H9 (cell line): ENCODE data around the gene SLC25A20. TPM values are rescaled to one million over a fixed set of nuclear protein-coding genes. Genes with fewer than 3 reads are reported as not detected.

Experiments
- DNase-seq: peaks from one replicate; pipeline ENCODE4 v3.0.0-alpha.2; 2017
- H2AFZ ChIP-seq: one replicate; pipeline ENCODE4 v1.6.1; 2013; ENCODE audit warnings: mild to moderate bottlenecking, low read length, control low read depth, moderate library complexity
- H2AK5ac ChIP-seq: 2 replicates; pipeline ENCODE4 v1.6.1; 2013; ENCODE audit warnings: low read length, control low read depth, mixed read lengths; ENCODE audit not compliant: insufficient read length
- H2BK120ac ChIP-seq: one replicate; pipeline ENCODE4 v1.6.1; 2013; ENCODE audit warnings: low read depth, mild to moderate bottlenecking, low read length, control low read depth, inconsistent platforms; ENCODE audit not compliant: poor library complexity, severe bottlenecking
- H2BK12ac ChIP-seq: 2 replicates; pipeline ENCODE4 v1.6.1; 2013; ENCODE audit warnings: low read length, control low read depth, mixed read lengths, low read depth; ENCODE audit not compliant: insufficient read length
- H2BK15ac ChIP-seq: 2 replicates; pipeline ENCODE4 v1.6.1; 2013; ENCODE audit warnings: low read depth, low read length, control low read depth
- H2BK20ac ChIP-seq: one replicate; pipeline ENCODE4 v1.6.1; 2013; ENCODE audit warnings: low read depth, mild to moderate bottlenecking, low read length, control low read depth, inconsistent platforms; ENCODE audit not compliant: poor library complexity, severe bottlenecking
- H2BK5ac ChIP-seq: 2 replicates; pipeline ENCODE4 v1.6.1; 2013; ENCODE audit warnings: low read length, control low read depth, mixed read lengths; ENCODE audit not compliant: insufficient read length
- H3K14ac ChIP-seq: 2 replicates; pipeline ENCODE4 v1.6.1; 2013; ENCODE audit warnings: low read length, control low read depth; ENCODE audit not compliant: insufficient read depth
- H3K18ac ChIP-seq: 2 replicates; pipeline ENCODE4 v1.6.1; 2013; ENCODE audit warnings: low read depth, mild to moderate bottlenecking, mixed read lengths, low read length, control low read depth; ENCODE audit not compliant: insufficient read length
- H3K23ac ChIP-seq: 2 replicates; pipeline ENCODE4 v1.6.1; 2013; ENCODE audit warnings: low read length, control low read depth, mixed read lengths, low read depth; ENCODE audit not compliant: insufficient read length
- H3K23me2 ChIP-seq: 2 replicates; pipeline ENCODE4 v1.6.1; 2013; ENCODE audit warnings: low read depth, mild to moderate bottlenecking, mixed read lengths, low read length, control low read depth; ENCODE audit not compliant: insufficient read length, poor library complexity, severe bottlenecking
- H3K27ac ChIP-seq: 2 replicates; pipeline ENCODE4 v1.5.1; 2013; ENCODE audit warnings: low read length, control low read depth, mixed read lengths, low read depth; ENCODE audit not compliant: insufficient read length
- H3K27me3 ChIP-seq: 2 replicates; pipeline ENCODE4 v1.6.1; 2013; ENCODE audit warnings: low read length, control low read depth, inconsistent platforms; ENCODE audit not compliant: insufficient read depth
- H3K4ac ChIP-seq: 2 replicates; pipeline ENCODE4 v1.6.1; 2013; ENCODE audit warnings: low read depth, mild to moderate bottlenecking, control low read depth, inconsistent platforms, low read length, moderate library complexity
- H3K4me1 ChIP-seq: 2 replicates; pipeline ENCODE4 v1.6.1; 2013; ENCODE audit warnings: low read length, control low read depth, inconsistent platforms; ENCODE audit not compliant: insufficient read depth
- H3K4me2 ChIP-seq: 2 replicates; pipeline ENCODE4 v1.6.1; 2013; ENCODE audit warnings: low read length, control low read depth, mixed read lengths; ENCODE audit not compliant: insufficient read length, insufficient read depth
- H3K56ac ChIP-seq: 2 replicates; pipeline ENCODE4 v1.6.1; 2013; ENCODE audit warnings: low read depth, mild to moderate bottlenecking, mixed read lengths, low read length, control low read depth; ENCODE audit not compliant: insufficient read length
- H3K79me1 ChIP-seq: 2 replicates; pipeline ENCODE4 v1.6.1; 2013; ENCODE audit warnings: low read depth, mild to moderate bottlenecking, moderate library complexity, low read length, control low read depth, inconsistent platforms; ENCODE audit not compliant: insufficient read depth, poor library complexity, severe bottlenecking
- H3K79me2 ChIP-seq: 2 replicates; pipeline ENCODE4 v1.6.1; 2013; ENCODE audit warnings: low read length, control low read depth, inconsistent platforms; ENCODE audit not compliant: insufficient read depth
- H3K9ac ChIP-seq: 2 replicates; pipeline ENCODE4 v1.6.1; 2013; ENCODE audit warnings: low read length, control low read depth, mixed read lengths; ENCODE audit not compliant: insufficient read length; ENCODE audit errors: extremely low read depth
- H3K9me3 ChIP-seq: one replicate; pipeline ENCODE4 v1.6.1; 2013; ENCODE audit warnings: low read depth, low read length, inconsistent platforms; ENCODE audit not compliant: control insufficient read depth
- H3T11ph ChIP-seq: one replicate; pipeline ENCODE4 v1.6.1; 2013; ENCODE audit warnings: mild to moderate bottlenecking, low read length, control low read depth, inconsistent platforms
- H4K20me1 ChIP-seq: one replicate; pipeline ENCODE4 v1.6.1; 2013; ENCODE audit not compliant: control insufficient read depth, insufficient read length, insufficient read depth
- H4K5ac ChIP-seq: 2 replicates; pipeline ENCODE4 v1.6.1; 2013; ENCODE audit warnings: low read depth, mild to moderate bottlenecking, mixed read lengths, low read length, control low read depth; ENCODE audit not compliant: insufficient read length
- H4K8ac ChIP-seq: replicated peaks from 2 replicates; pipeline ENCODE4 v1.6.1; 2013; ENCODE audit warnings: low read length, control low read depth, mixed read lengths, low read depth; ENCODE audit not compliant: insufficient read length
- H4K91ac ChIP-seq: 2 replicates; pipeline ENCODE4 v1.6.1; 2013; ENCODE audit warnings: low read depth, mild to moderate bottlenecking, moderate library complexity, mixed read lengths, low read length, control low read depth; ENCODE audit not compliant: insufficient read length
- H3K27ac Mint-ChIP-seq, 3 experiments: 2 replicates in 2 of 3; 3 replicates in 1 of 3; pipeline ENCODE4 v1.8.0; 2020 to 2021; ENCODE audit warnings: mixed read lengths in 3 of 3, mild to moderate bottlenecking in 1 of 3, moderate library complexity in 1 of 3
- H3K27me3 Mint-ChIP-seq: 2 replicates; pipeline ENCODE4 v1.8.0; 2021; ENCODE audit warnings: low read depth, mild to moderate bottlenecking, moderate library complexity, mixed read lengths
- H3K36me3 Mint-ChIP-seq, 3 experiments: 2 replicates in 2 of 3; 3 replicates in 1 of 3; pipeline ENCODE4 v1.8.0; 2020 to 2021; ENCODE audit warnings: low read depth in 3 of 3, mixed read lengths in 3 of 3; ENCODE audit not compliant: insufficient read depth in 1 of 3
- H3K4me1 Mint-ChIP-seq, 2 experiments: 2 replicates each; pipeline ENCODE4 v1.8.0; 2020; ENCODE audit warnings: mixed read lengths in 2 of 2
- H3K4me3 Mint-ChIP-seq, 2 experiments: 2 replicates in 1 of 2; 3 replicates in 1 of 2; pipeline ENCODE4 v1.8.0; 2020 to 2021; ENCODE audit warnings: mild to moderate bottlenecking in 2 of 2, mixed read lengths in 2 of 2, moderate library complexity in 1 of 2
- H3K9me3 Mint-ChIP-seq, 2 experiments: 2 replicates in 1 of 2; 3 replicates in 1 of 2; pipeline ENCODE4 v1.8.0; 2020; ENCODE audit warnings: mild to moderate bottlenecking in 2 of 2, mixed read lengths in 2 of 2, moderate library complexity in 1 of 2
- WGBS: extraction: QIAGEN DNeasy Blood & Tissue Kit; methylation state at CpG from one replicate; pipeline ENCODE4 v1.1.7; 2013; ENCODE audit warnings: missing lambda C conversion rate, low lambda C conversion rate, mixed read lengths; ENCODE audit not compliant: insufficient read length; ENCODE audit errors: extremely low coverage; 5-methylcytosine and 5-hydroxymethylcytosine counted together
- total RNA-seq: library from RNA; stranded (reverse); gene quantifications from 2 replicates; pipeline ENCODE4 v1.2.1, GENCODE V29; 2021
- TF ChIP-seq, protein P1 (sequence below): fragments of 200-600 bp; sonication (generic); conservative IDR thresholded peaks from 3 replicates; pipeline ENCODE4 v1.8.0; 2021; ENCODE audit warnings: antibody characterized with exemption, mild to moderate bottlenecking

The SLC25A20 gene
- total RNA-seq, 1 experiment from 2014 or later = 7.4 TPM

- no peaks in the 10 kb centered on the region; a peak in 1 of 7 replicates for H3K36me3 Mint-ChIP-seq
- Histone ChIP-seq H3K79me2 (no peaks in the 10 kb centered on the region), H3K23ac (no peak overlapping the region), H3K4ac (no peak overlapping the region), H4K5ac (no peak overlapping the region), H3K9me3 (no peaks in the 10 kb centered on the region), H2BK120ac (no peak overlapping the region), H4K20me1 (no peaks in the 10 kb centered on the region), H3K27ac (no peak overlapping the region), H2BK15ac (no peak overlapping the region), H3T11ph (no peak overlapping the region), H3K9ac (no peak overlapping the region), H2BK20ac (no peak overlapping the region), H3K4me2 (no peak overlapping the region), H2AFZ (no peak overlapping the region), H2AK5ac (no peak overlapping the region), H4K91ac (no peak overlapping the region), H4K8ac (no peak overlapping the region), H2BK12ac (no peak overlapping the region), H3K79me1 (no peaks in the 10 kb centered on the region), H3K23me2 (no peaks in the 10 kb centered on the region), H3K56ac (no peak overlapping the region), H3K27me3 (no peaks in the 10 kb centered on the region), H2BK5ac (no peak overlapping the region), H3K4me1 (no peaks in the 10 kb centered on the region), H3K18ac (no peak overlapping the region), H3K14ac (no peak overlapping the region; the same call in 1 of the 2 replicates)
- H3K4me1 Mint-ChIP-seq = peaks cover 2 to 5% of the 10 kb centered on the region in 2 experiments; a peak in 3 of 4 replicates
- TF ChIP-seq, protein P1, sequence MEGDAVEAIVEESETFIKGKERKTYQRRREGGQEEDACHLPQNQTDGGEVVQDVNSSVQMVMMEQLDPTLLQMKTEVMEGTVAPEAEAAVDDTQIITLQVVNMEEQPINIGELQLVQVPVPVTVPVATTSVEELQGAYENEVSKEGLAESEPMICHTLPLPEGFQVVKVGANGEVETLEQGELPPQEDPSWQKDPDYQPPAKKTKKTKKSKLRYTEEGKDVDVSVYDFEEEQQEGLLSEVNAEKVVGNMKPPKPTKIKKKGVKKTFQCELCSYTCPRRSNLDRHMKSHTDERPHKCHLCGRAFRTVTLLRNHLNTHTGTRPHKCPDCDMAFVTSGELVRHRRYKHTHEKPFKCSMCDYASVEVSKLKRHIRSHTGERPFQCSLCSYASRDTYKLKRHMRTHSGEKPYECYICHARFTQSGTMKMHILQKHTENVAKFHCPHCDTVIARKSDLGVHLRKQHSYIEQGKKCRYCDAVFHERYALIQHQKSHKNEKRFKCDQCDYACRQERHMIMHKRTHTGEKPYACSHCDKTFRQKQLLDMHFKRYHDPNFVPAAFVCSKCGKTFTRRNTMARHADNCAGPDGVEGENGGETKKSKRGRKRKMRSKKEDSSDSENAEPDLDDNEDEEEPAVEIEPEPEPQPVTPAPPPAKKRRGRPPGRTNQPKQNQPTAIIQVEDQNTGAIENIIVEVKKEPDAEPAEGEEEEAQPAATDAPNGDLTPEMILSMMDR = no peak
- H3K4me3 Mint-ChIP-seq = no peak overlapping the region
- H3K27me3 Mint-ChIP-seq = no peaks in the 10 kb centered on the region
- H3K27ac Mint-ChIP-seq = no peak overlapping the region
- no peaks in the 10 kb centered on the region for H3K9me3 Mint-ChIP-seq
- no peak for DNase-seq
- WGBS = no CpG with 5 or more reads among the region's 2 CpGs
These were observed 40.0 kb downstream of the SLC25A20 start for GRCh38 chr3:48858709-48859108.
